KOPT-K1 (cell line): ENCODE measurements around the gene TRIM24.

Experiments
- H3K27ac ChIP-seq: fragments of 200-600 bp; sonication (generic); 2 replicates; pipeline ENCODE4 v1.5.1; 2016; ENCODE audit warnings: antibody characterized with exemption, mild to moderate bottlenecking, low read depth, low read length; ENCODE audit not compliant: poor library complexity, severe bottlenecking
- H3K36me3 ChIP-seq: fragments of 200-600 bp; sonication (generic); 2 replicates; pipeline ENCODE4 v1.5.1; 2017; ENCODE audit warnings: antibody characterized with exemption, mild to moderate bottlenecking, low read length, moderate library complexity; ENCODE audit not compliant: insufficient read depth
- H3K9me3 ChIP-seq: fragments of 200-600 bp; sonication (generic); 2 replicates; pipeline ENCODE4 v1.5.1; 2017; ENCODE audit warnings: antibody characterized with exemption, low read length, mild to moderate bottlenecking; ENCODE audit not compliant: insufficient read depth, poor library complexity, severe bottlenecking

The TRIM24 gene

GRCh38 chr7:138622841-138623240, 162.8 kb downstream of the TRIM24 start:
- no peaks in the 10 kb centered on the region for H3K9me3 ChIP-seq
- H3K36me3 ChIP-seq, result no peaks in the 10 kb centered on the region
- no peak overlapping the region for H3K27ac ChIP-seq

- no peaks in the 10 kb centered on the region for H3K9me3 ChIP-seq
- H3K36me3 ChIP-seq, result no peaks in the 10 kb centered on the region
- peak overlapping the region; percentile 97 for H3K27ac ChIP-seq
Measured at GRCh38 chr7:138625084-138625848, 165.2 kb downstream of the TRIM24 start.

GRCh38 chr7:138625849-138626230, 165.8 kb downstream of the TRIM24 start:
- Histone ChIP-seq H3K36me3 (no peaks in the 10 kb centered on the region), H3K9me3 (no peaks in the 10 kb centered on the region), H3K27ac (peak overlapping the region; percentile 97)

- H3K27ac ChIP-seq, result peak overlapping the region; percentile 97
- H3K9me3 ChIP-seq, result no peaks in the 10 kb centered on the region
Measured at GRCh38 chr7:138626846-138627245, 166.8 kb downstream of the TRIM24 start.

GRCh38 chr7:138627361-138627760, 167.3 kb downstream of the TRIM24 start:
- Histone ChIP-seq H3K36me3 (no peaks in the 10 kb centered on the region), H3K27ac (peak overlapping the region; percentile 97), H3K9me3 (no peaks in the 10 kb centered on the region)

More at GRCh38 chr7:138626846-138627245, 166.8 kb downstream of the TRIM24 start:
- no peaks in the 10 kb centered on the region for H3K36me3 ChIP-seq

GRCh38 chr7:138630059-138630610, 170.1 kb downstream of the TRIM24 start:
- Histone ChIP-seq H3K36me3 (no peaks in the 10 kb centered on the region), H3K9me3 (no peaks in the 10 kb centered on the region), H3K27ac (peak overlapping the region; percentile 41)

- peak overlapping the region; percentile 72 for H3K27ac ChIP-seq
- H3K36me3 ChIP-seq, result no peaks in the 10 kb centered on the region
- H3K9me3 ChIP-seq, result no peaks in the 10 kb centered on the region
Measured at GRCh38 chr7:138632384-138632783, 172.3 kb downstream of the TRIM24 start.

- peak overlapping the region; percentile 72 for H3K27ac ChIP-seq
- H3K36me3 ChIP-seq, result no peaks in the 10 kb centered on the region
- H3K9me3 ChIP-seq, result no peaks in the 10 kb centered on the region
Measured at GRCh38 chr7:138632826-138633602, 173.0 kb downstream of the TRIM24 start.
